Activated CD8-positive, alpha-beta memory T cell treated with anti-CD3 and anti-CD28 coated beads, Interleukin-2, amount 50 U/mL, for 24 hours (primary cell): Measurements from ENCODE around the gene UCK2.

Experiments
- DNase-seq: peaks from one replicate; pipeline ENCODE4 v3.0.0-alpha.2; 2020; ENCODE audit errors: extremely low read depth

UCK2 gene

DNA sequence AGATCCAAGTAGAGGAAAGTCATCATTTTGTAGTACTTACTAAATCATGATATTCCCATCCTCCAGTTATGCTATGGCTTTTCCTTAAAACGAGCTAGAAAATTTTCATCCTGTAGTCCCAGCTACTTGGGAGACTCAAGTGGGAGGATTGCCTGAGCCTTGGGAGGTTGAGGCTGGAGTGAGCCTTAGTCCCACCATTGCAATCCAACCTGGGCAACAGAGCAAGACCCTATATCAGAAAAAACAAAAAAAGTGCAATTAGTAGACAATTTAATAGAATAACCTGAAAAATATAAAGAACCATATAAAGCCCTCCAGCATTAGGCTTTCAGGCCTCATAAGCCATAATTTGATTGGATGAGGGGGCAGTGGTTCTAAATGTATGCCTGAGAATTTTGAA, 6.8 kb downstream of the UCK2 start:
- no peak for DNase-seq

DNA sequence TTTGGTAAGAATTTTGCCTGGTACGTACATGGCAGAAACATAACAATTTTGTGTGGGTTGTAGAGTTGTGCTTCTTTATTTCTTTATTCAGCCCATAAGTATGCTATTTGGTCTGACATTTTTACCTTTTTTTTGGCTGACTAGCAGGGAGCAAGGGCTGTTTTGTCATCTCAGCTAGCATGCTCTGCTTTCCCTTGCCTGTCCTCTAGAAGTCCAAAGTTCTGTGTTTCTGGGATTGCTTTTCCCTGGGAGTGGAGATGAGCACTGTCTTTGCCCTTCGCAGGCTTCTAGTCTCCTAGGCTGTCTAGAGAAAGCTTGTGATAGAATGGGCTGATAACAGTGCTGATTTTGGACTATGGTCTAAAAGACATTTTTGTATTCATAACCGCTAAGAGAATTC, 7.5 kb downstream of the UCK2 start:
- no peak for DNase-seq

- no peak for DNase-seq
These were observed 9.5 kb downstream of the UCK2 start for GRCh38 chr1:165836664-165837482.

DNA sequence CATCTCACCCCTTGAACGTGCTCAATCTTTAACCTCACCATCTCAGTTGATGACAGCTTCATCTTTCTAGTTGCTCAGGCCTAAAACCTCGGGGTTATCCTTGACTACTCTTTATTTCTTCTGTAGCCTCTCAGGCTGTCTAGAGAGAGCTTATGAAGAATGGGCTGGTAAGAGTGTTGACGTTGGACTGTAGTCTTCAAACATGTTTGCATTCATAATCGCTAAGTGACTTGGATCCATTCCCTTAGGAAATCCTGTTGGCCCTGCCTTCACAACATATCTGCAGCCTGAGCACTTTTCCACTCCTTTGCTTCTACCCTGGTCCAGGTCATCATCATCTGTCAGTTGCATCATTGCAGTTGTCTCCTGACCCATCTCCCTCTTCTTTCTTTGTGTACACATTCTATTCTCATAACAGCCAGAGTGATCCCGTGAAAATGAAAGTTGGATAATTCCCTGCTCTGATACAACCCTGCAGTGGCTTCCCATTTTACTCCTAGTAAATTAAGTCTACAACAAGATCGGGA, 10.5 kb downstream of the UCK2 start:
- DNase-seq, result no peak

- no peak for DNase-seq
These were observed 13.0 kb downstream of the UCK2 start for GRCh38 chr1:165840423-165840822.

GRCh38 chr1:165841582-165842017, 14.2 kb downstream of the UCK2 start:
- no peak for DNase-seq

DNA sequence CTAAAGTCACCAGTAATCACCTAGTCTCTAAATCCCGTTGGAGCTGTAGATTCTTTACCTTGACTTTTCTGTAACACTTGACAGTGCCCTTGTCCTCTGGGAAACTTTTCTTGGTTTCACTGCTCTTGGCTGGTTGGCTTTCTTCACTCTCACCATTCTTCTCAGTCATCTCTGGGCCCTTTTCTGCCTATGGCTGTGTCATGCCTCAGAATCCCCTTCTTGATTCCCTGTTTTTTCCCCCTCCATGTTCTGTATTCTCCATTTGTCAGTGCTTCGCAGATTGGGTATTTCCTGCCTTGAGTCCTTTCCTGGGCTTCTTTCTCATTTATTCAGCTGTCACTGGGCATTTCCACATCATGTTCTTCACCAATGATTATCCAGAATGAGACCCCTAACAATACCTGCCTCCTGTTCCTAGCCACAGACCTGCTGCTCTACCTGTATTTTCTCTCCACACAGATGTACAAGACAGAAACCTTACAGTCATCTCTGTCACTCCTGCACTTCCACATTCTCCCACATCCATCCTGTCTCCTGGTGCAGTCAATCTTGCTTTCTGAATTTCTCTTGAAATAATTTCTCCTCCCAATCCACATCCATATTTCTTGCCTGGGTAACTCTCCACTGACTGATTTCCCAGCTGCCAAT, 14.7 kb downstream of the UCK2 start:
- no peak for DNase-seq

GRCh38 chr1:165842671-165843129, 15.3 kb downstream of the UCK2 start:
- DNase-seq, result no peak

GRCh38 chr1:165843304-165843703, 15.9 kb downstream of the UCK2 start:
- no peak for DNase-seq

GRCh38 chr1:165844114-165844798, 16.8 kb downstream of the UCK2 start:
- no peak for DNase-seq

DNA sequence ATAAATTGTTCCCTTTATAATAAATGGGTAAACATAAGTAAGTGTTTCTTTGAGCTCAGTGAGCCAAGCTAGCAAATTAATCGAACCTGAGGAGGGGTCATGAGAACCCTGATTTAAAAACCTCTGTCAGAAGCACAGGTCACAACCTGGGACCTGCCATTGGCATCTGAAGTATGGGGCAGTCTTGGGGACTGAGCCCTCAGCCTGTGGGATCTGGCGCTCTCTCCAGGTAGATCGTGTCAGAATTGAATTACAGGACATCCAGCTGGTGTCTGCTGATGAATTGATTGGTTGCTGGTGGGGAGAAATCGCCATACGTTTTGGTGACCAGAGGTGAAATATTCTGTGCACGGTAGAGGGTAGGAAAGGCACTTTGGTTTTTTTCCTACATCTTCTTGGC, 17.5 kb downstream of the UCK2 start:
- DNase-seq, result no peak

- no peak for DNase-seq
These were observed 18.2 kb downstream of the UCK2 start for GRCh38 chr1:165845569-165845968.

- no peak for DNase-seq
These were observed 18.8 kb downstream of the UCK2 start for GRCh38 chr1:165845992-165846748.

GRCh38 chr1:165847486-165847885, 20.1 kb downstream of the UCK2 start:
- no peak for DNase-seq

DNA sequence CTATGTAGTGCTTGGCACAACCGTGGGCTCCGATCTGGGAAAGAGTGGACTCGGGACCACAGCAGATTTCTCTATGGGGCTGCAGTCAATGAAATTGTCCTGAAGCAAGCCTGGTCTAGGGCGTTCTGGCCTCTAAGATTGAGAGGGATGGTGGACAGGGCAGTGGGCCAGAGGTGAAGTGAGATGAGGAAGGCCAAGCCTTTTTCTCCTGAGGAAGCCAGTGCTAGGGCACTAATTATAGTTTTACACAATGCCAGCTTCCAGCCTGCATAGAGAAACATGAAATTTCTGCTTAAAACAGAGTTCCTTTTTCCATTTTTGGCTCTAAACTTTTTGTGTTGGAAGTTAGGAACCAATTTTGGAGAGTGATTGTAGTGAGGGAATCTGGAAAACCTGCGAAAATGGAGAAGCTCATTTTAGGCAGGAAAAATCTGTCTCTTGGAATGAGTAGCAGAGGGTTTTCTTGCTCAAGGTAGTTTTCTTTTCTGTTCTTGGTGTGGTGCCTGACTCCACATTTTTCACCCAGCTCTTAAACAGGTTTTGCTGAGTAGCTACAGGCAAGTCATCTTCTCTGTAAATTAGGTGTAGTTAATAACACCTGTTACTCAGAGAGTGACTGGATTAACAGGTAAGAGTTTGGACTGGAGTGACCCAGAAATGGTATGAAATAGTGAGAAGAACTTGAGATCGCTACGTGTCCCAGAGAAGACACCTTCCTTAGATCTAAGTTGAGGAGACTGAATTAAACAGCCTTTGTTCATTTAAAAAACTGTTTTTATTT, 22.1 kb downstream of the UCK2 start:
- DNase-seq, result no peak

DNA sequence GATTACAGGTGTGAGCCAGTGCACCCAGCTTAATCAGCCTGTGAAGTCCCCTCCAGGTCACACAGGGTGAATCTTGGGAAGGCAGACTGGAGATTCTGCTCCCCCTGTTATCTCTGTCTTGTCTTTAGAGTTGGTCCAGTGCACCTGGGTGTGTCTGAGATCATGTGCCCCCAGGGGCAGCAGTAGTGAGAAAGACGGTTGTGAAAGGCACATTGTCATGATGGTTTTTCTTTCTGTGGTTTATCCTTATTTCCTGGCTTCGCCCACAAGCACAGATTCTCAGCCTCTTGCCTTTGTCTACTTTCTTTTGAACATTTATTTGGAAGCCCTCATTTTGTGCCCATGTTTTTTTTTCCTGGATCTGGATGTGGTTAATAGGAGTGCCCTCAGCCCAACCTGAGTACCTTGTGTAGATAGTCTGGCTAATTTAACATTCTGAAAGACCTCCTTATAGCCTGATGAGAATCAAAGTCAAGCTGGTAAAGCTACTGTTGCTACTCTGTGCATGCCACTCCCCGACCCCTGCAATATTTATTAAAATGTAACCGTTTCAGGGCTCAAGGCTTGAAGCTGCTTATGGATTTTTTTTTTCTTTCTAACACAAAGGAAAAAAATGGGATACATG, 23.7 kb downstream of the UCK2 start:
- DNase-seq, result no peak

DNA sequence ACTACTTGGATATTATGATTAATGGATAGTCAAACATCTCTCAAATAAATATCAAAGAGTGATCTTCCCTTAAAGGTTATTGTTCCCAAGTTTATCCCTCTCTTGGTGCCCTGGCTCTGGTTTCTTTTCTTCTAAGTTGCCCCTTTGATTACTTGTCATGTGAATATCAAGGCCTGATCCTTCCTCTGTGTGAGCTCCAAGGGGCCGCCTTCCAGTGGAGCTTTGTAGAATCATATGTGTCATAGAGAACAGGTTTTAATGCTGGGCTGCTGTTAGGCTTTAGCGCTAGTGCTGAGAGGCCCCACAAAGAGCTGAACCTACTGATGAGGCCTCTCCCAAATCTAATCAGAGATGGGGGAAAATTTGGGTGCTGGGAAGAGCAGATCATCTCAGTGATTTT, 25.5 kb downstream of the UCK2 start:
- DNase-seq, result no peak

GRCh38 chr1:165853528-165854075, 26.2 kb downstream of the UCK2 start:
- DNase-seq, result no peak

DNA sequence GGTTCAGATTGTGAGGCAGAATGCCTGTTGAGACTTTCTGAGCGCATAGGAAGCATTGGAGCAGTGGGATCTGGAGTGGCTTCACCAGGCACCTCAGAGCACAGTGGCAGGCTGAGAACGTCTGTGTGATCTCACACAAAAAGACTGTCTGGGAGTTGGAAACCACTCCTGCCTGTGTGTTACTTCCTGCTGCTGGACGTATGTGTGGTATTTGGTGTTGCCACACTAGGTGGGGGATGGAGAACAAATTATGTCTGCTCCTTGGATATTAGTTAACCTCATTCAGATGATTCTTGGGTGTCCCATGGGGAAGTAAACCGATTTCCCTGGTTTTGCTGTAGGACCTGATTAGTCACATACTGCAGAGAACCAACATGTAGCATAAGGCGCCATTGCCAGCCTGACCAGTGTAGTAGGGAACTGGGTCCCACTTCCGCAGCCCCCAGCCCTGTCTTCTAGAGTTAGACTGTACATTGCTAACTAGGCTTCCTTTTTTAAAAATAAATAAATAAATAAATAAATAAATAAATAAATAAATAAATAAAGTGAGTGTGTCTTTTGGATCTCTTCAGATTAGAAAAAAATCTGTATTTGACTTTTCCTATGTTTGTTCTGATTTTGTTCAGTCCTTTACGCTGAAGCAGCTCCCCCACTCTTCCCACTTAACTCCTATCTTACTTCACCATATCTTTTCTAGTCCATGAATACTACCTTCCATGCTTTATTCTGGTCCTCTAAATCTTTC, 26.9 kb downstream of the UCK2 start:
- DNase-seq, result no peak
